Loucy (cell line): Measurements from ENCODE around the gene NF1.

ENCODE experiments used
- H2AFZ ChIP-seq: fragments of 200-600 bp; sonication (generic); 2 replicates; pipeline ENCODE4 v1.6.0; 2016; ENCODE audit warnings: antibody characterized with exemption, mild to moderate bottlenecking, low read length, moderate library complexity
- H3F3A ChIP-seq: fragments of 200-600 bp; 2 replicates; pipeline ENCODE4 v1.6.0; 2016; ENCODE audit warnings: antibody characterized with exemption, low read depth, mild to moderate bottlenecking
- H3K27me3 ChIP-seq: fragments of 200-600 bp; sonication (generic); 2 replicates; pipeline ENCODE4 v1.6.1; 2014; ENCODE audit warnings: low read length, mild to moderate bottlenecking; ENCODE audit not compliant: insufficient read depth, poor library complexity, severe bottlenecking
- H3K36me3 ChIP-seq: fragments of 200-600 bp; sonication (generic); 2 replicates; pipeline ENCODE4 v1.6.1; 2016; ENCODE audit warnings: low read length; ENCODE audit not compliant: insufficient read depth
- H3K4me1 ChIP-seq: fragments of 200-600 bp; sonication (generic); 2 replicates; pipeline ENCODE4 v1.5.1; 2014; ENCODE audit warnings: low read length, mild to moderate bottlenecking; ENCODE audit not compliant: insufficient read depth, poor library complexity, severe bottlenecking
- H3K4me2 ChIP-seq: fragments of 200-600 bp; sonication (generic); 2 replicates; pipeline ENCODE4 v1.6.0; 2014; ENCODE audit warnings: antibody characterized with exemption, low read length, low read depth, mild to moderate bottlenecking; ENCODE audit not compliant: poor library complexity, severe bottlenecking
- H3K4me3 ChIP-seq: fragments of 200-600 bp; sonication (generic); 2 replicates; pipeline ENCODE4 v1.5.1; 2014; ENCODE audit warnings: low read length, mild to moderate bottlenecking, mixed read lengths; ENCODE audit not compliant: poor library complexity, severe bottlenecking
- H3K79me2 ChIP-seq: fragments of 200-600 bp; sonication (generic); 2 replicates; pipeline ENCODE4 v1.6.1; 2014; ENCODE audit warnings: low read length; ENCODE audit not compliant: insufficient read depth
- H3K9ac ChIP-seq: fragments of 200-600 bp; sonication (generic); 2 replicates; pipeline ENCODE4 v1.6.0; 2014; ENCODE audit warnings: mild to moderate bottlenecking, low read depth, low read length, moderate library complexity; ENCODE audit not compliant: poor library complexity, severe bottlenecking
- H3K9me2 ChIP-seq: fragments of 200-600 bp; sonication (generic); replicated peaks from 2 replicates; pipeline ENCODE4 v1.6.1; 2016; ENCODE audit warnings: low read depth, low read length, mixed read lengths
- H3K9me3 ChIP-seq: fragments of 200-600 bp; sonication (generic); 2 replicates; pipeline ENCODE4 v1.6.1; 2014; ENCODE audit warnings: mild to moderate bottlenecking, antibody characterized with exemption, low read length, low read depth; ENCODE audit not compliant: insufficient read depth
- H4K20me1 ChIP-seq: fragments of 200-600 bp; sonication (generic); 2 replicates; pipeline ENCODE4 v1.6.0; 2014; ENCODE audit warnings: antibody characterized with exemption, low read length, mild to moderate bottlenecking; ENCODE audit not compliant: insufficient read depth, poor library complexity, severe bottlenecking
- EZH2phosphoT487 ChIP-seq: fragments of 200-600 bp; IDR thresholded peaks from 2 replicates; pipeline ENCODE4 v1.6.1; 2018; ENCODE audit warnings: antibody characterized with exemption, mild to moderate bottlenecking, moderate library complexity, borderline replicate concordance
- TF ChIP-seq, protein P1 (sequence below): fragments of 200-600 bp; sonication (generic); conservative IDR thresholded peaks from 2 replicates; pipeline ENCODE4 v1.5.1; 2014; ENCODE audit warnings: mild to moderate bottlenecking, antibody characterized with exemption, low read length

NF1 gene

DNA sequence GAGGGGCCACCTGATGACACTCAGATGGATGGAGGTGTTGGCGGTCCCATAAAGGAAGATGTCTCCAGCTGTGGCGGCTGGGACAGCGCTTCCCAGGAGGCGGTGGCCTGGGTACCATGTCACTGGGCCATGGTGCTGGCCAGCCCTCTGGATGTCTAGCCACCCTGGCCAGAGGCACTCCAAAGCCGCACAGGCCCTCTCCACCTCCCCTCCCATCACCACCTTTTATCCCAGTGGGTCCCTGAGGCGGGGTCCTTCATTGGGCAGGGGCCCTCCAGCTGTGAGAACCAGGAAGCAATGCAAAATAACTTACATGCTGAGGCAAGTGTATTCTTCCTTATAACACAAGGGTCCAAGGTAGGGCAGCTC, 319.8 kb downstream of the NF1 start:
- H3K27me3 ChIP-seq: no peaks in the 10 kb centered on the region
- no peak overlapping the region for H3K9ac ChIP-seq
- no peak overlapping the region for H3K4me3 ChIP-seq
- H3K4me1 ChIP-seq: no peaks in the 10 kb centered on the region
- H3F3A ChIP-seq: no peaks in the 10 kb centered on the region
- no peaks in the 10 kb centered on the region for H3K9me2 ChIP-seq
- H3K9me3 ChIP-seq: no peaks in the 10 kb centered on the region
- H3K4me2 ChIP-seq: no peak overlapping the region
- TF ChIP-seq, protein P1, sequence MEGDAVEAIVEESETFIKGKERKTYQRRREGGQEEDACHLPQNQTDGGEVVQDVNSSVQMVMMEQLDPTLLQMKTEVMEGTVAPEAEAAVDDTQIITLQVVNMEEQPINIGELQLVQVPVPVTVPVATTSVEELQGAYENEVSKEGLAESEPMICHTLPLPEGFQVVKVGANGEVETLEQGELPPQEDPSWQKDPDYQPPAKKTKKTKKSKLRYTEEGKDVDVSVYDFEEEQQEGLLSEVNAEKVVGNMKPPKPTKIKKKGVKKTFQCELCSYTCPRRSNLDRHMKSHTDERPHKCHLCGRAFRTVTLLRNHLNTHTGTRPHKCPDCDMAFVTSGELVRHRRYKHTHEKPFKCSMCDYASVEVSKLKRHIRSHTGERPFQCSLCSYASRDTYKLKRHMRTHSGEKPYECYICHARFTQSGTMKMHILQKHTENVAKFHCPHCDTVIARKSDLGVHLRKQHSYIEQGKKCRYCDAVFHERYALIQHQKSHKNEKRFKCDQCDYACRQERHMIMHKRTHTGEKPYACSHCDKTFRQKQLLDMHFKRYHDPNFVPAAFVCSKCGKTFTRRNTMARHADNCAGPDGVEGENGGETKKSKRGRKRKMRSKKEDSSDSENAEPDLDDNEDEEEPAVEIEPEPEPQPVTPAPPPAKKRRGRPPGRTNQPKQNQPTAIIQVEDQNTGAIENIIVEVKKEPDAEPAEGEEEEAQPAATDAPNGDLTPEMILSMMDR: no peak
- TF ChIP-seq EZH2phosphoT487: no peak
- no peak overlapping the region for H2AFZ ChIP-seq
- H4K20me1 ChIP-seq: no peaks in the 10 kb centered on the region
- H3K79me2 ChIP-seq: no peaks in the 10 kb centered on the region
- H3K36me3 ChIP-seq: no peaks in the 10 kb centered on the region

DNA sequence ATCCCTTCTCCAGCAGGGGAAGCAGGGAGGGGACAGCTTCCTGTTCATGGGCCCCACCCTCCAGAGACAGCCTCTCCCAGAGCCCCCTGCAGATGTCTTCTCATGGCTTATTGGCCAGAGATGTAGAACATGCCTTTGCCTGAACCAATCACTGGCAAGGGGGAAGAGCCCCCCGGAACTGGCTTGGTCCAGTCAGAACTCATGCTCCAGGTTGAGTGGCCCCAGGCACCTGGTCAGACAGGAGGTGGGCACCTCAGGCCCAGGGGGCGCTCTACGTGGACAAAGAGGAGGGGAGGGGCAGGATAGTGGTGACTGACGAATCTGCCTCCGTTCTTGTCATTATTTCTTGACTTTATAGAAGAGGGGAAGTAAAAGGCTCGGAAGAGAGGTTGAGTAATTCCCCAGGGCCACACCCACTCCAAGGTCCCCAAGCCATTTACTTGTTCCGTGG, 320.3 kb downstream of the NF1 start:
- Histone ChIP-seq H3K4me2 (no peak overlapping the region), H2AFZ (no peak overlapping the region), H3K27me3 (no peaks in the 10 kb centered on the region), H3K9me3 (no peaks in the 10 kb centered on the region), H3K79me2 (no peaks in the 10 kb centered on the region), H3K36me3 (no peaks in the 10 kb centered on the region), H3K9ac (no peak overlapping the region), H3K9me2 (no peaks in the 10 kb centered on the region), H3K4me3 (no peak overlapping the region), H3F3A (no peaks in the 10 kb centered on the region), H4K20me1 (no peaks in the 10 kb centered on the region), H3K4me1 (no peaks in the 10 kb centered on the region)
- TF ChIP-seq, protein P1: peak; percentile 14; the same call in 1 of the 2 replicates
- TF ChIP-seq EZH2phosphoT487: no peak

DNA sequence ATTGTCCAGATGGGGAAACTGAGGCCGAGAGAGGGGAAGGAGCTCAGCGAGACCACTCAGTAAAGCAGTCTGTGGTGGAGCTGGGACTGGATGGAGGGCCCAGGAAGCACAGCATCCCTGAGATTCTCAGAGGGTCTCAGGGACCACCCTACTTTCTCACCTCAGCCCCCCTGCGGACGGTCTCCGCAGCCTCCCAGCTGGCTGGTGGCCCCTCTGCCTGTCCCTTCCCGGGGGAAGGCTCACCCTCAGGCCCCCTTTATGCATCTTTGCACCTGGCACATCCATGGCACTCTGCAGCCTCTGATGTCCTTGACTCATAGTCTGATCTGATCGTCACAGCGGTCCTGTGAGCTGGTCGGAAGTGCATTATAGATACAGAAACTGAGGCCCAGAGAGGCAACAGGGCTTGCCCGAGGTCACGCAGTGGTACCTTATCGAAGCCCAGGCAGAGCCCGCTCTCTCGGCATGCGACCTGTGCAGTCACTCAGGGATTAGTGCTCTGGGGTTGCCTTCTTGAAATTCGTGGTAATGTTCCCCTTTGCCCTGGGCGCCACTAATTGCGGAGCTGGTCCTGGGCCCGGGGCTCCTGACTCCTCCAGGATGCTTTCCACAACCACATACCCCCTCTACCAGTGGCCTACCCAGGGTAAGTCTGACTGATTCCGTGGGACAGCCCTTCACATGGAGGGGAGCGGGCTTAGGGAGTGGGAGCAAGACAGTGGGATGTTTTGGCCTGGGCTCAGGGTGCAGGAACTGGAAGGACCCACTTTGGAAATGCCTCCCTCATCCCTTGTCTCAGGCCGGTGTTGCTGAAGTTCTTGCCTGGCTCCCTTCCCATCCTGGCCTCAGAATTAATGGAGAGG, 321.1 kb downstream of the NF1 start:
- no peaks in the 10 kb centered on the region for H3F3A ChIP-seq
- H3K9me2 ChIP-seq: no peaks in the 10 kb centered on the region
- H3K4me1 ChIP-seq: no peaks in the 10 kb centered on the region
- H3K36me3 ChIP-seq: no peaks in the 10 kb centered on the region
- TF ChIP-seq, protein P1: no peak
- TF ChIP-seq EZH2phosphoT487: no peak
- H3K4me3 ChIP-seq: no peak overlapping the region
- no peaks in the 10 kb centered on the region for H4K20me1 ChIP-seq
- no peak overlapping the region for H2AFZ ChIP-seq
- H3K4me2 ChIP-seq: no peak overlapping the region
- H3K27me3 ChIP-seq: no peaks in the 10 kb centered on the region
- no peaks in the 10 kb centered on the region for H3K9me3 ChIP-seq
- H3K9ac ChIP-seq: no peak overlapping the region
- H3K79me2 ChIP-seq: no peaks in the 10 kb centered on the region
